ENCODE results near the gene SORCS2.

GRCh38 chr4:7624396-7624980 lies 432.1 kb downstream of the SORCS2 start:
- TF ChIP-seq CTCF (IDR thresholded peaks at IDR 0.05) (no peak), POLR2AphosphoS5 (IDR thresholded peaks at IDR 0.05) (no peak), POLR2A (IDR thresholded peaks at IDR 0.05) (no peak)

Data from prostate gland (tissue), 2 donors.